Stimulated activated CD8-positive, alpha-beta memory T cell treated with anti-CD3 and anti-CD28 coated beads, Interleukin-15, amount 100 ng/mL, for 4 hours (primary cell): ENCODE data around the gene HCFC1R1.

Experiments
- DNase-seq, 2 donors: peaks; one replicate each; pipeline ENCODE4 v3.0.0-alpha.2; 2020; ENCODE audit warnings: low read depth in 2 of 2

Gene HCFC1R1

DNA sequence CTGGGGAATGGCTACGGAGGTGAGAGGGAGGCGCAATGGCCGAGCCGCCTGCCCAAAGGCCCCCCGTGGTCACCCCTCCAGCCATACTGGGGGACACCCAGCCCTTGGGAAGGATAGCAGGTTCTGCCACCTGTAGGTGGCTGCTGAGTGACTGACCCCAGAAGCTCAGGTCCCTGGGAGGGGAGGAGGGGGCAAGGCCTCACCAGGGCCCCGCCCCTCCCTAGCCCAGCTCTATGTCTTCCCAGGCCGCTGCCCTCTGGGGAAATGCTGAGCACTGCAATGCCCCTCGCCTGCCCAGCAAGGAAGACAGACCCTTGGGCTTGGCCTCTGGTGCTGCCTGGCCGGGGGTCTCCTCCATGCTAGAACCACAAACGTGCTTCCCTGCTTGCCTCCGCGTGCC, 22.4 kb downstream of the HCFC1R1 start:
- no peak for DNase-seq

DNA sequence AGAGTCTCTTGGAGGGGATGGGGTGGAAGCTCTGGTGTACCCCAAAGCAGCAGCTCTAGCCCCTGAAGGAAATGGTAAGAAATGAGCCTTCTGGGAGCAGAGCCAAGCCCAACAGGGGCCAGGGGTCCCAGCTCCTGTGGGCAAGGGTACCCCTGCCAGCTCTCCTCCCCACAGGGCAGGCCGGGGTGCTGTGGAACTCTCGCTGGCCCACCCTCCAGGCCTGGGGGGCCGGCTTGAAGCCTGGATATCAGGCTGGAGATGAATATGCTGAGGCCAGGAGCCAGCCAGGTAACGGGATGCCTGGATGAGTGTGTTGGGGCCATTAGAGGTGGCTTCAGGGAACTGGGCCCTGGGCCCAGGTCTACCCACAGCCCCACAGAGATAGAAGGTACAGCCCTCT, 23.2 kb downstream of the HCFC1R1 start:
- no peak for DNase-seq

DNA sequence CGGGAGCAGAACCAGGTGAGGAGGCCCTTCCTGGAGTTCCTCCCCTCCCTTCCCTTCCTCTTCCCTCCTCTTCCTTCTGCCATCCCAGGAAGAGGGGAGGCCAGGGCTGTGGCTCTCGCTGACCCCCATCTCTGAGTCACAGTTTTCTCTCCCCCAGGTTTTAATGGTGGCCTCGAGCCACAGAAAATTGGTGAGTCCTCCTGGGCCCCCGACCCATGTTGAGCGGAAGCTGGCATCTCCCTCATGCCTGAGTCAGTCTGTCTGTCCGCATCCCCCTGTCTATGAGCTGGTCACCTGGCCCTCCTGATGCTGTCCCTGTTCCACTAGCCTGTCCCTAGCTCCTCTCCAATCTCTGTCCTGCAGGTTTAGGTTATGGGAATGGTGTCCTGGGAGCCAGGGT, 23.8 kb downstream of the HCFC1R1 start:
- no peak for DNase-seq

DNA sequence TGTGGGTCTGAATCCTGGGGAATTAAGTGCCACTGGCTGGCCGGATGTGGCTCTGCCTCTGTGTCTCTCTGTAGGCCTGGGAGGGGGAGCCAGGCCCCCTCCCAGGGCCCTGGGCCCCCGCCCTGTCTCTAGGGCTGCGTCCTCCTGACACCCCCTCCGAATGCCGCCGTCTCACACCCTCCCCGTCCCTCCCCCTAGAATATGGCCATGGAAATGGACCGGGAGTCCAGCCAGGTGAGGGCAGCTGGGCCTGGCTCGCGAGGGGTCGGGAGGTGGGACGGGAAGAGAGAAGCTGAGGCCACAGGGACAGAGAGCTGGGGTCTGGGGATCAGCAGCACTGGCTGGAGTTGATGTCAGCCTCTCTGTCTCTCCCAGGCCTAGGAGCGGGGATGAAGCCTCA, 27.4 kb downstream of the HCFC1R1 start:
- no peak for DNase-seq

DNA sequence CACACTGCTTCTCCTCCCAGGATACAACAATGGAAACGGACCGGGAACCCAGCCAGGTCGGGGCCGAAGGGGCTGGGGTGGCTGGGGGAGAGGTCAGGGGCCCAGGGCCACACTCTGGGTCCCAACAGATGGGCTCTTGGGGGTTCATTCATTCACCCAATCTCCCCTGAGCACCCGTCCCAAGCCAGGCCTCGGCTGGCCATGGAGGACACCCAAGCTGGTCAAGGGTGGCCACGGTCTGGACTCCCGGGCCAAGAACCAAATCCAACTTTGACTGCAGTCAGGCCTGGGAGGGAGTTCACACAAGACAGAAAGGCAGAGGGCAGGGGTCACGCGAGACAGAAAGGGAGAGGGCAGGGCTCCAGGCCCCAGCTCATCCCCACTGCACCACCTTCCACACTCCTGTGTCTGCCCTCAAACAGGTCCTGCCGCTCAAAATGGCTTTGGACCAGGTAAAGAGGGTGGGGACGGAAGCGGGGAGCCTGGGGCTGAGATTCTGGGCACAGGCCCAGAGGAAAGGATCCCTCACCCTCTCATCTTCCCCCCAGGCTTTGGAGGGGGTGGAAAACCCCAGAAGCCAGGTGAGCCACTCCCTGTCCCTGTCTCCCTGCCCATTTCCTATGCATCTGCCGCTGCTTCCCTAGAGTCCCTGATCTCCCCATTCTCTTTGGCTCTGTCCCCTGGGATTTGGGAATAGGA, 31.2 kb downstream of the HCFC1R1 start:
- no peak for DNase-seq

DNA sequence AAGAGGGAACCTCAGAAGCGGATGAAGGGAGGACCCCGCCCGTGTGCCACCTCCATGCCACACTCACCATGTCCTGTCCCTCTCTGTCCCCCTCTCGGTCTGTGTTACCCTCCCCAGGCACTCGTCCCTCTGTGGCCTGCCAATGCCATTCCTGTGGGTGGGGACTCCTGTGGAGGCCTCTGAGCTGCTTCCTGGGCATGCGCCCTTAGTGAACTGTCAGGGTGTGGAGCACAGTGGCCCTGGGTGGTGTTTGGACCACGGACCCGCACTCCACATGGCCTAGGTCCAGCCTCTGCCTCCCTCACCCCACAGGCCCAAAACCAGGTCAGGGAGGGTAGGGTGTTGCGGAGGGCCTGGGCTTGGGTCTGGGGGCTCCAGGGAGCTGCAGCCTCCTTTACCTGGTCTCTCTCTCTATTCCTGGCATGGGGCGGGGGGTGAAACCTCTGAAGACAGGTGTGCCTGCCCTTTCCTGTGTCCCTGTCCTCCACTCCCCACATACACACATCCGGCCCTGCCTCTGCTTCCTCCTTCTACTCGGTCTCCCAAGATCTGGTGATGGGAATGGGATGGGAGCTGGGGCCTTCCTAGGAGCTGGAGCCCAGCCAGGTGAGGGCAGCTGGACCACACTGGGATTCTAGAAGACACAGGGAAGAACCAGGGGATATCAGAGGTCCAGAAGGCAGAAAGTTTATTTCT, 32.0 kb downstream of the HCFC1R1 start:
- DNase-seq = no peak

DNA sequence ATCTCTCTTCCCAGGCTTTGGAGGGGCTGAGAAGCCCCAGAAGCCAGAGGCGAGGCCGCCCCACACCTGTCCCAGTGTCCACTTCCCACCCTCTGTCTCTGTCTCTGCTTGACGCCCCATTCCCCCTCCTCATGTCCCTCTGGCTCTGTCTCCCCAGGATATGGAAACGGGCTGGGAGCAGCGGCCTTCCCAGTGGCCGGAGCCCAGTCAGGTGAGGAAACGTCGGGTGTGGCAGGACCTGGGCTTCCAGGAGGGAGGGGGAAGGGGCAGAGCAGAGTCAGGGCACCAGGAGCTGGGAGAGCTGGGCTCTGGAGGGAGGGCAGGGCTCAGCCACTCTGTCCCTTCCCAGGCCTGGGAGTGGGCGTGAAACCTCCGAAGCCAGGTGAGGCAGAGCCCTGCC, 32.9 kb downstream of the HCFC1R1 start:
- DNase-seq = no peak

DNA sequence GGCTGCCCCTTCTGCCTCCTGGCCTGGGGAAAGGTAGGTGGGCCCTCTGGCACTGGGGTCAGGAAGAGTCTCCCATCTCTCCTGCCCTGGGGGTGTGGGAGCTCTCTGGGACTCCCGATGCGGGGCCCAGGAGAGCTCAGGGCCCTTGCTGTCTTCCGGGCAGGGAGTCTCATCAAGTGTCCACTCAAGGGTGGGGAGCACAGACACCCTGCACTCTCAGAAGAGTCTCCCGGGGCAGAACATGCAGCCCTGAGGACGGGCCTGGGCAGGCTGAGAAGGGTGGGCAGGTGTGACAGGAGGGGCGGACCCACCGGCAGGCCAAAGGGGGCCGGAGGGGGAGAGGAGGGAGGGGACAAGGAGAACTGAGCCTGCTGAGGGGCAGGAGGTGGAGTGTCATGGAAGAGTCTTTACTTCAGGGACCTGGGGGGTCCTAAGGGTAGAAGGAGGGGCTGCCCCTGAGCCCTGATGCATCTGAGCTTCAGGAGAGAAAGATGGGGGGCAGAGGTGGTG, 35.1 kb downstream of the HCFC1R1 start:
- no peak for DNase-seq

DNA sequence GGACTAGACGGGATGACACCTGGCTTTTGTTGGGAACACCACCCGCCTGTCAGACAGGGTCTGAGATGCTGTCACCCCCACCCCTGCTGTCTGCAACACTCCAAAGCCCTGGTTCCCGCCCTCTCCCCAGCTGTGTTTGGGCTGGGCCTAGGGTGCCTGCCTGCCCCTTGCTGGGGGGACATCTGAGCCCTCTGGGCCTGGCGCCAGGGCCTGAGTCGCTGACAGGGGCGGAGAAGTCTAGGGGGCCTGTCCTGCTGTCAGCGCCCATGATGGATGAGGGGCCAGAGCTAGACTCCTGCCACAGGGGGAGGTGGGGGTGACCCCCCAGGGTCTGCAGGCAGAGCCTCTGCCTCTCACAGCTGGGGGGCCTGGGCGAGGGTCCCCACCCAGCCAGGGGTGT, 35.9 kb downstream of the HCFC1R1 start:
- DNase-seq = no peak

DNA sequence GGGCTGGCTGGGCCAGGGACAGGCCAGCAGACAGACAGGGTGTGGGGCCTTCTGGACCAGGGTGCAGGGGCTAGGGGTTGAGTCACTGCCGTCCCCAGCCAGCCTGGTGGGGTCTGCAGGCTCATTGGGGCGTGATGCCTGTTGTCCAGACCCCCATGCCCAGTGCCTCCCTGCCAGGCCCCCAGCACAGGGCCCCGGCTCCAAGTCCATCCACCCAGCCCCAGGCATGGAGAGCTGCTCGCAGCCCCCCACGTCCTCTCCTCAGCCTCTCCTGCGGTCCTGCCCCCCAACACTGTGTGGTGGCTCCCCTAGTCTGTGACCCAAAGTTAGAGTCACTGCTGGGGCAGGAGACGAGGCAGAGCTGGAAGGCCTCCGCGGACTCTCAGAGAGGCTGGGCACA, 36.5 kb downstream of the HCFC1R1 start:
- no peak for DNase-seq

DNA sequence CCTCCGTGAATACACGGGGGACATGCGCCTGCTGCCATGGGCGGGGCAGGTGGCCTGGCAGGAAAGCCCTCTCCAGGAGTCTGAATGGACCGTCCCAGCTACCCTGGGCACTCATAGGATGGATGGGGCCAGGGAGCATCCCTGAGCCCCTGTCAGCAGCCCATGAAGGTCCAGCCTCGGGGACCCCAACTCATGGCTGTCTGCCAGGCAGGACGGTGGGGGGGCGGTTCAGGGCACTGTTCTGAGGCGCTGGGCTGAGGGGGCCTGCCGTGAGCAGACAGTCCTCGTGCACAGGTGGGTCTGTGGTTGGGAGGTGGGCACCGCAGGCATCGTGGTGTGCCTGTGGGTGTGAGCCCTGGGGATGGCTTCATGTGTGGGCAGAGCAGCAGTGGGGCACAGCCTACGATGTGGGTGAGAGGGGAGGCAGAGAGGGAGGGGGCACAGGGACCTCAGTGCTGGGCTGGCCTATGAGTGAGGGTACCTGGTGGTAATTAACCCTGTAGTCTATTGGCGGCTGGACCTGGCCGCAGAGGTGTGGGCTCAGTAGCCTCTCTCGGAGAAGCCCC, 37.0 kb downstream of the HCFC1R1 start:
- DNase-seq = no peak

DNA sequence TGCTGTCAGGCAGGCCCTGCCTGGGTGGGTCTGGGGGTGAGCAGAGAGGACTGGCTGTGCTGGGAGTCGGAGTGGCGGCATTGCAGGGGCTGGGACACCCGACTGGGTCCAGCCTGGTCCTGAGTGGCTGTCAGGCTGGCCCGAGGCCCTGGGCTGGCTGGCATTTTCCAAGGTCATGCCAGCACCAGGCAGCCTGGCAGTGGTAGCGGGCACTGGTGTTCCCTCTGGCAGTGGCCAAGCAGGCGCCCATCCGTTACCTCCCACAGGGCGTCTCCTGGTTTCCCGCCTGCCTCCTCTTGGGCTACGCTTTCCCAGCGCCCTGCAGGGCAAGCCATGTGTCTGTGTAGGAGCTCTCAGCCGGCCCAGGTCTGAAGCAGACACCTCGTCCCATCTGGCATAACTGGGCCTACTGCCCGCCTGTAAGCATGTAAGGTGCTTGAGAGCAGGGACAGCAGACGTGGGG, 37.8 kb downstream of the HCFC1R1 start:
- no peak for DNase-seq

DNA sequence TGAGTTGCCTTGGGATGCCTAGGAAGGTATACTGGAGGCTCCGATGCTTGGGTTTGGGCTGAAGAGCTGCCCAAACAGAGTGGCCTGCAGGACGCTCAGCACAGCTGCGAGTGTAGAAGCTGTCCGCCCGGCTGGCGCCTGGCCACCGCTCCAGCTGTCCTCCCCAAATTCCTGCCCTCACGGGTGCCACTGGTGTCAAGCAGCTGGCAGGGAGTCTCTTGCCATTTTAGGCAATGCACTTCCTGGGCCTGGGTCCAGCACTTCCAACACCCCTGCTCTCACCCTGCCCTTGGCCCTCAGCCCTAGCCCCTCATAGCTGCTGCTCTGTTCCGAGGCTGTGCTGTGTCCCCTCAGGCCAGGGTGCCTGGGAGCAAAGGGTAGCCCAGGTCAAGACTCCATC, 38.3 kb downstream of the HCFC1R1 start:
- DNase-seq = no peak

DNA sequence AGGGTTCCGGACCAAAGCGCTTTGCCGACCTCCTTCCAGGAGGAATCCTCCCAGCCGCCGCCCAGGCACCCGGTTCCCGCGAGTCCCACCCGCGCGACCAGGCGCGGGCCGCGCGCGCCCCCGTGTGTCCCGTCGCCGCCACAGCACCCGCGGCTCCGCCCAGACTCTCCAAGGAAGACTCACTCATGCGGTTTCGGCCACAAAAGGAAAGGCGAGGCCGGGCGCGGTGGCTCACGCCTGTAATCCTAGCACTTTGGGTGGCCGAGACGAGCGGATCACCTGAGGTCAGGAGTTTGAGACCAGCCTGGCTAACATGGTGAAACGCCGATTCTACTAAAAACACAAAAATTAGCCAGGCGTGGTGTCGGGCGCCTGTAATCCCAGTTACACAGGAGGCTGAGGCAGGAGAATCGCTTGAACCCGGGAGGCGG, 40.0 kb downstream of the HCFC1R1 start:
- no peak for DNase-seq

DNA sequence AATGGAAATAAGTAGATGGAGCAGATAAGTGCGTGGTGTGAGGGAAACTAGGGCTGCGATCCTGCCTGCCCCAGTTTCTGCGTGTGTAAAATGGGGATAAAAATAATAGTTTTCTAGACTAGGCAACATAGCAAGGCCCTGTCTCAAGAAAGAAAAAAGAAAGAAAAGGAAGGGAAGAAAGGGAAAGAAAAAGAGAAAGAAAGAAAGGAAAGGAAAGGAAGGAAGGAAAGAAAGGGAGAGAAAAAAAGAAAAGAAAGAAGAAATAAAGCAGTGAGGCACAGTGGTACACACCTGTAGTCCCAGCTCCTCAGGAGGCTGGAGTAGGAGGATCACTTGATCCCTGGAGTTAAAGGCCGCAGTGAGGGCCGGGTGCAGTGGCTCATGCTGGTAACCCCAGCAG, 41.3 kb downstream of the HCFC1R1 start:
- DNase-seq = no peak

DNA sequence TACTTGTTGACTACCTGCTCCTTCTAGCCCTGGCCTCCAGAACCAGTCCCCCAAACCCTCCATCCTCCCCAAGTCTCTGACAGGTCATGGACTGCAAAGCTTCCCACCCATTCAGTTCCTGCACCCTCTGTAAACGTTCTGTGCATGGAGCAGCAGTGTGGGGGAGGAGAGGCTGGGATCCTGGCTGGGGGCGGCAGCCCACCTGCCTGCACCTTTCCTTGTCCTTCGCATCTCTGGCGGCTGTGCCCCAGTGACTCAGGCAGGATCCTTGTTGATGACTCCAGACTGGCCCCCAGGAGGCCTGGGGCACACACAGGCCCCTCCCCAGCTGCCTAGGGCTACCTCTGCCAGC, 41.9 kb downstream of the HCFC1R1 start:
- no peak for DNase-seq

DNA sequence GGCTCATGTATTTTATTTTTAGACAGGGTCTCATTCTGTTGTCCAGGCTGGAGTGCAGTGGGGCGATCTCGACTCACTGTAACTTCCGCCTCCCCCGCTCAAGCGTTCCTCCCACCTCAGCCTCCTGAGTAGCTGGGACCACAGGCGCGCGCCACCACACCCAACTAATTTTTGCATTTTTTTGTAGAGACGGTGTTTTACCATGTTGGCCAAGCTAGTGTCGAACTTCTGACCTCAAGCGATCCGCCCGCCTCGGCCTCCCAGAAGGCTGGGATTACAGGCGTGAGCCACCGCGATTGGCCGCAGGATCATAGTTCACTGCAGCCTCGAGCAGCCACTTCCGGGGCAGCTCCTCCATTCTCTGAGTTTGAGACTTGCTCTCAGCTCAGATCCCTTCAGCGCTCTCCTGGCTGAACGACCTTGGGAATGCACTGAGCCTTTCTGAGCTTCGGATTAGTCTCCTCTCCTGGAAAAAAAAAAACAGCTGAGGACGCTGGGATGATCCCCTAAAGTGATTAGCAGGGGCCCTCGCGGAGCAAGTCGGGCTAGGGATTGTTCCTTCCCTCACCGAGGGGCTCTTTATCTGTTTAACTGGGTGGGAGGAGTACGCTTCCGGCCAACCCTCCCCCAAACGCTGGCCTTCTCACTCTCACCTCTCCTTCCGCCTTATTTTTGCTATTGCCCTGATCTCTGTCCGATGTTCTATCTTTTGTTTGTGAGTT, 42.4 kb downstream of the HCFC1R1 start:
- no peak for DNase-seq

DNA sequence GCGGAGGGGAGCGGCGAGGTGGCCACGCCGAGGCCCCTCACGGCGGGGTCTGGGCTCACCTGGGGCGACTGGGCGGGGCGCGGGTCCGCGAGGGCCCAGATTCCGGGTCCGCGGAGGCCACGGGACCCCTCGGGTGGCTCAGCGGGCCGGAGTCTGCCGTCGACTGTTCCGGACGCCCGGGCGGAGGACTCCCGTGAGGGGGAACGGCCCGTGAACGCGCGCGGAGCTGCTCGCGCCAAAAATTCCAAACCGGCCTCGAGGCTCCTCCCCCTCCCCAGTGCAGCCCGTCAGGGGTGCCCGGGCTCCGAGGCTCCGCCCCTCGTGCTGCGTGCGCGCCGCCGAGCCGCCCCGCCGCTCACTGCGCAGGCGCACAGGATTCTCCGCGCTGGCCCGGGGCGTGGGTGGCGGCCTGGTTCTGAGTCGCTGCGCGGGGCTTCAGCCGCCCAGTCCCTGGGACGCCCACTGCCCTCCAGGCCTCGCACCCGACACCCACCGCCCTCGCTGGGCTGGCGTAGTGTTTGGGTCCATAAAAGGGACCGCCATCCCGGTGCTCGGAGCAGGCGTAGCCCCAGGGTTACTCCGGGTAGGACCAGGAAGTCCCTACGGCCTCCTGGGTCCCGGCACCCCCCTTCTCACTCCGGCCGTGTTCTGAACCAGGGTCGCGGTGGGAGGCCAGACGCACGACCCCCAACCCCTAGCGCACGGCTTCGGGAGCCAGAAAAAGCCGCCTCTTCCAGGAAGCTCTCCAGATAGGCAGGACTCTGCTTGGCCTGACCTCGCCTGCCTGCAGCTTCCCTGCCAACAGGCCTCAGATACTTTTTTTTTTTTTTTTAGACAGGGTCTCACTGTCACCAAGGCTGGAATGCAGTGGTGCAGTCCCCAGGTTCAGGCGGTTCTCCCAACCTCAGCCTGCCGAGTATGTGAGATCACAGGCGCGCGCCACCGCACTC, 43.2 kb downstream of the HCFC1R1 start, which contains the start of gene PKMYT1:
PKMYT1 (minus strand) TSS at position 220 of the 950 bp plus-strand sequence. CDS start 789 bp downstream, outside the sequence.
- peak; percentile 84 to 94 for DNase-seq

DNA sequence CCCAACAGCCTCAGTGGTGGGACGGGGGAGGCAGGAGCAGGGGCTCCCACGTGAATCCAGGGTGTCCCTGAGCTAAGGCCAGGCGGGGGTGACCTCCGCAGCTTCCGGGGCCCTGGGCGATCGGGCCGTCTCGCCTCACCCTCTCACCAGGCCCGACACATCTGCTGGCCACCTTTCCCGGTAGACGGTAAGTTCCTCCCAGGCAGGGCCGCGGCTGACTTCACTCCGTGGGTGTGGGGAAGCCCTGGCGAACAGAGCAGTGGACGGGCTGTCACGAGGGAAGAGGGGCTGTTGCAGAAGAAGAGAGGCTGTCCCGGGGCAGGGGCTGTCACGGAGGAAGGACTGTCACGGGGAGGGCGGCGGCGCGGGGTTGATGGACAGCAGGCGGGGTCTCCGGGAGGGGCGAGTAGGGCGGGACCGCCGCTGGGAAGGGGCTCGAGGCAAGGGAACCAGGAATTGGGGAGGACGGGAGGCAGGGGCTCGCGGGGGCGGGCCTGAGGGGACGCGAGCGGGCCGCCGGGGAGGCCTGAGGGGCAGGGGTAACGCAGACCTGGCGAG, 44.0 kb downstream of the HCFC1R1 start:
- no peak for DNase-seq

DNA sequence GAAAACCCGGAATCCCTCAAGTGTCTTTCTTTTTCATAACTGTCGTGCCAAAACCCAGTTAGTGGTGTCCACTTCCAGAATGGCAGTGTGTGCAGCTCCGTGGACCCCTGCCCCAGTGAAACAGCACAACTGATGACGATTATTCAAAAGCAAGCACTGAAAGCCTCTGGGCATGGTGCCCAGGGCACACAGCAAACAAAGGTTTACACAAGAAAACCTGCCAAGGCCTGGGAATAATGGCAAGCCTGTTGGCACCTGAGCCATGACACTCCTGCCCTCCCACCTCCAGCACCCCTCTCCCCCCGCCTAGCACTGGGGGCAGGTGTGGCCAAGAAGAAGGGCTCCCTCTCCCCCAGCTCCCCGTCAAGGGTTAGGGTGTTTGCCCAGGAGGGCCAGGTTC, 46.3 kb downstream of the HCFC1R1 start:
- no peak for DNase-seq

DNA sequence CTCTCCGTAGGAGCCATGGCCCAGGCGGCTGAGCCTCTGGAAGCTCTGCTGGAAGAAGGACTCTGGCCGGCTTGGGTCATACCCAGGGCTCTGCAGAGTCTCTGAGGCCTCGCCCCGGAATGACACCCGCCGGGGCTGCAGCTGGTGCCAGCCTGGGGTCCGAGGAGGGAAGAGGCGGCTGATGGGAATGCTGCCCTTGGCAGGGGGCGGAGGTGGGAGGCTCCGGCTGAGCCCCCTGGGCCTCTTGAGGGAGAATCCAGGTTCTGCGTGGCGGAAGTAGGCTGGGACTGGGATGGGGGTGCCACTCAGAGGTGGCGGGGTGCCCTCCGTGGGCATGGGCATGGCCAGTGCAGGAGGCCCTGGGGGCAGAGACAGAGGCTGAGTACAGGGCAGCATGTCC, 47.1 kb downstream of the HCFC1R1 start:
- no peak for DNase-seq
